Loucy (cell line): ENCODE data around the gene TRIM15.

Experiments
- H2AFZ ChIP-seq: fragments of 200-600 bp; sonication (generic); 2 replicates; pipeline ENCODE4 v1.6.0; 2016; ENCODE audit warnings: antibody characterized with exemption, mild to moderate bottlenecking, low read length, moderate library complexity
- H3F3A ChIP-seq: fragments of 200-600 bp; 2 replicates; pipeline ENCODE4 v1.6.0; 2016; ENCODE audit warnings: antibody characterized with exemption, low read depth, mild to moderate bottlenecking
- H3K27me3 ChIP-seq: fragments of 200-600 bp; sonication (generic); 2 replicates; pipeline ENCODE4 v1.6.1; 2014; ENCODE audit warnings: low read length, mild to moderate bottlenecking; ENCODE audit not compliant: insufficient read depth, poor library complexity, severe bottlenecking
- H3K36me3 ChIP-seq: fragments of 200-600 bp; sonication (generic); 2 replicates; pipeline ENCODE4 v1.6.1; 2016; ENCODE audit warnings: low read length; ENCODE audit not compliant: insufficient read depth
- H3K4me1 ChIP-seq: fragments of 200-600 bp; sonication (generic); 2 replicates; pipeline ENCODE4 v1.5.1; 2014; ENCODE audit warnings: low read length, mild to moderate bottlenecking; ENCODE audit not compliant: insufficient read depth, poor library complexity, severe bottlenecking
- H3K4me2 ChIP-seq: fragments of 200-600 bp; sonication (generic); 2 replicates; pipeline ENCODE4 v1.6.0; 2014; ENCODE audit warnings: antibody characterized with exemption, low read length, low read depth, mild to moderate bottlenecking; ENCODE audit not compliant: poor library complexity, severe bottlenecking
- H3K4me3 ChIP-seq: fragments of 200-600 bp; sonication (generic); 2 replicates; pipeline ENCODE4 v1.5.1; 2014; ENCODE audit warnings: low read length, mild to moderate bottlenecking, mixed read lengths; ENCODE audit not compliant: poor library complexity, severe bottlenecking
- H3K79me2 ChIP-seq: fragments of 200-600 bp; sonication (generic); 2 replicates; pipeline ENCODE4 v1.6.1; 2014; ENCODE audit warnings: low read length; ENCODE audit not compliant: insufficient read depth
- H3K9ac ChIP-seq: fragments of 200-600 bp; sonication (generic); 2 replicates; pipeline ENCODE4 v1.6.0; 2014; ENCODE audit warnings: mild to moderate bottlenecking, low read depth, low read length, moderate library complexity; ENCODE audit not compliant: poor library complexity, severe bottlenecking
- H3K9me2 ChIP-seq: fragments of 200-600 bp; sonication (generic); replicated peaks from 2 replicates; pipeline ENCODE4 v1.6.1; 2016; ENCODE audit warnings: low read depth, low read length, mixed read lengths
- H3K9me3 ChIP-seq: fragments of 200-600 bp; sonication (generic); 2 replicates; pipeline ENCODE4 v1.6.1; 2014; ENCODE audit warnings: mild to moderate bottlenecking, antibody characterized with exemption, low read length, low read depth; ENCODE audit not compliant: insufficient read depth
- H4K20me1 ChIP-seq: fragments of 200-600 bp; sonication (generic); 2 replicates; pipeline ENCODE4 v1.6.0; 2014; ENCODE audit warnings: antibody characterized with exemption, low read length, mild to moderate bottlenecking; ENCODE audit not compliant: insufficient read depth, poor library complexity, severe bottlenecking
- CTCF ChIP-seq: fragments of 200-600 bp; sonication (generic); conservative IDR thresholded peaks from 2 replicates; pipeline ENCODE4 v1.5.1; 2014; ENCODE audit warnings: mild to moderate bottlenecking, antibody characterized with exemption, low read length
- EZH2phosphoT487 ChIP-seq: fragments of 200-600 bp; IDR thresholded peaks from 2 replicates; pipeline ENCODE4 v1.6.1; 2018; ENCODE audit warnings: antibody characterized with exemption, mild to moderate bottlenecking, moderate library complexity, borderline replicate concordance

TRIM15 gene

GRCh38 chr6:30169658-30170614 is 6.6 kb downstream of the TRIM15 start:
- Histone ChIP-seq H3K4me1 (peaks cover 37% of the 10 kb centered on the region), H2AFZ (peak overlapping the region; percentile 87), H3K9me2 (no peaks in the 10 kb centered on the region), H3K9me3 (no peaks in the 10 kb centered on the region), H3K27me3 (no peaks in the 10 kb centered on the region), H3K36me3 (no peaks in the 10 kb centered on the region), H3F3A (peaks cover 3% of the 10 kb centered on the region; the same call in 1 of the 2 replicates), H3K79me2 (no peaks in the 10 kb centered on the region), H4K20me1 (no peaks in the 10 kb centered on the region), H3K4me3 (peak overlapping the region; percentile 8), H3K4me2 (peak overlapping the region; percentile 34), H3K9ac (peak overlapping the region; percentile 65)
- no peak for TF ChIP-seq EZH2phosphoT487
- peak; percentile 91 for TF ChIP-seq CTCF

GRCh38 chr6:30171677-30172471 is 8.5 kb downstream of the TRIM15 start:
- TF ChIP-seq EZH2phosphoT487 = no peak
- TF ChIP-seq CTCF = no peak
- Histone ChIP-seq H2AFZ (no peak overlapping the region), H3K79me2 (no peaks in the 10 kb centered on the region), H3K4me1 (peaks cover 30% of the 10 kb centered on the region), H3K9me2 (no peaks in the 10 kb centered on the region), H3K4me2 (no peak overlapping the region), H3K4me3 (no peak overlapping the region), H3K27me3 (no peaks in the 10 kb centered on the region), H3K9ac (no peak overlapping the region), H3F3A (peaks cover 1% of the 10 kb centered on the region; the same call in 1 of the 2 replicates), H3K9me3 (no peaks in the 10 kb centered on the region), H4K20me1 (no peaks in the 10 kb centered on the region), H3K36me3 (no peaks in the 10 kb centered on the region)

- no peaks in the 10 kb centered on the region for H3K27me3 ChIP-seq
- H4K20me1 ChIP-seq = no peaks in the 10 kb centered on the region
- H3K36me3 ChIP-seq = no peaks in the 10 kb centered on the region
- TF ChIP-seq CTCF (no peak), EZH2phosphoT487 (no peak)
- H3K4me2 ChIP-seq = no peak overlapping the region
- no peaks in the 10 kb centered on the region for H3K79me2 ChIP-seq
- peaks cover 23% of the 10 kb centered on the region for H3K4me1 ChIP-seq
- no peak overlapping the region for H3K4me3 ChIP-seq
- no peaks in the 10 kb centered on the region for H3F3A ChIP-seq
- no peaks in the 10 kb centered on the region for H3K9me3 ChIP-seq
- H3K9me2 ChIP-seq = no peaks in the 10 kb centered on the region
- H3K9ac ChIP-seq = no peak overlapping the region
- H2AFZ ChIP-seq = no peak overlapping the region
Observed at GRCh38 chr6:30172681-30173080, 9.3 kb downstream of the TRIM15 start.
